GM19395 (cell line): Measurements from ENCODE around the gene TM4SF20.

Experiments used
- ATAC-seq: cut with Tn5 transposase; IDR thresholded peaks from one replicate; pipeline ENCODE4 v1.9.1; 2021; ENCODE audit warnings: mild to moderate bottlenecking, moderate library complexity; ENCODE audit not compliant: unreplicated experiment

TM4SF20 gene, protein sequence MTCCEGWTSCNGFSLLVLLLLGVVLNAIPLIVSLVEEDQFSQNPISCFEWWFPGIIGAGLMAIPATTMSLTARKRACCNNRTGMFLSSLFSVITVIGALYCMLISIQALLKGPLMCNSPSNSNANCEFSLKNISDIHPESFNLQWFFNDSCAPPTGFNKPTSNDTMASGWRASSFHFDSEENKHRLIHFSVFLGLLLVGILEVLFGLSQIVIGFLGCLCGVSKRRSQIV

GRCh38 chr2:227379095-227379494 lies at the start of gene TM4SF20:
Gene TM4SF20, minus strand, starts transcription at chr2:227379306. Its CDS starts 38 bp downstream, at chr2:227379268.
- no peak for ATAC-seq

DNA sequence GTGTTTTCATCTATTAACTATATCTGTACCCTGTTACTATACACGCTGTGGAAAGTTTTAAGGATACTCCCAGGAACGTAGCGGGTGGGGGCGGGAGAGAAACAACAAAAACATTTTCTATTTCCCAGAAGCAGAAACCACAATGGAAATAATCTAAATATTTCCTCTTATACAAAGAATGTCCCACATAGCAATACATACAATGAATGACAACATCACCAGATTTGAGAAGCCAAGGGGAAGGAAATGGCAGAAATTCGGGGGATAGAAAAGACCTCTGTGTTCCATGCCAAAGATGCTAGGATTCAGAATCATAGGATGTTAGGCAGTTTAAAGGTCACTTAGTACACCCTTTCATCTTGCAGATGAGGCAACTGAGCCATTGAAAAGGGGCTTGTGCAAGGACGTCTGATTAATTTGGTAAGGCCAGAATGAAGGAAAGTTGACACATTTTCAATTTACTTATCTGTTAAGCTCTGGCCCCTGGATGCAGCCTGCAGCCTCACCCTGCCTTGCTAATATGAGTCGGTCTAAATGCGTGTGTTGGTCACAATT lies 49.7 kb upstream of the TM4SF20 start:
- ATAC-seq, result no peak

DNA sequence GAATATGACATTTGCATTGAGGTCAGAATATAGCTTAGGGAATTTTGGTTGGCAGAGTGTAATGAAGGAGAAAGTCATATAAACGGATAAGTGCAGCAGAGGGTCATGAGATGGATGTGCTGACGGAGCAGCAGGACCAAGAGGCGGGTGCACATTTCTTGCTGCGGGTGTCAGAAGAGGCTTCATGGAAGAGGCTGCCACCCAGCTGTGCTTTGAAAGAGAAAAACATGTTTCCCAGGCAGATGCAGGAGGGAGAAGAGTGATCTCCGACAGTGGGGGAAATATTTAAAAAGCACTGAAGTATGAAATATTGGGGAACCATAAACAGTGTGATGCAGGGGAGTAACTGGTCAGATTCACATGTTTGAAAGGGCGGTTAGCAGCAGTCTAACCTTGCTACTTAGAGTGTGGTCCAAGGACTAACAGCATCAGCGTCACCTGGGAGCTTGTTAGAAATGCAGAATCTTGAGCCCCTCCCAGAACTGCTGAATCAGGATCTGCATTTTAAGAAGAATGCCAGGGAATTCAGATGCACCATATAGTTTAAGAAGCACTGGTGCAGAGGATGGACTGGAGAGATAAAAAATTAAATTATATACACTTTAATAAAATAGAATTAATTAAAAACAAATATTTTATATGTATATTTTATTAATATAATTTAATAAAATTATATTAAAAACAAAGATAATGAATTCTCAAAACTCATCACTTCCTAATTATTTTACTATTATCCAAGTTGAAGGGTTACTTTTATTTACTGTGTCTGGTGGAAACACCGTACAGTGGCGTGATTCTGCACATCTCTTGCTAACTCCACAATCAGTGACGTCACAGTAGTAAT lies 44.8 kb upstream of the TM4SF20 start:
- no peak for ATAC-seq

DNA sequence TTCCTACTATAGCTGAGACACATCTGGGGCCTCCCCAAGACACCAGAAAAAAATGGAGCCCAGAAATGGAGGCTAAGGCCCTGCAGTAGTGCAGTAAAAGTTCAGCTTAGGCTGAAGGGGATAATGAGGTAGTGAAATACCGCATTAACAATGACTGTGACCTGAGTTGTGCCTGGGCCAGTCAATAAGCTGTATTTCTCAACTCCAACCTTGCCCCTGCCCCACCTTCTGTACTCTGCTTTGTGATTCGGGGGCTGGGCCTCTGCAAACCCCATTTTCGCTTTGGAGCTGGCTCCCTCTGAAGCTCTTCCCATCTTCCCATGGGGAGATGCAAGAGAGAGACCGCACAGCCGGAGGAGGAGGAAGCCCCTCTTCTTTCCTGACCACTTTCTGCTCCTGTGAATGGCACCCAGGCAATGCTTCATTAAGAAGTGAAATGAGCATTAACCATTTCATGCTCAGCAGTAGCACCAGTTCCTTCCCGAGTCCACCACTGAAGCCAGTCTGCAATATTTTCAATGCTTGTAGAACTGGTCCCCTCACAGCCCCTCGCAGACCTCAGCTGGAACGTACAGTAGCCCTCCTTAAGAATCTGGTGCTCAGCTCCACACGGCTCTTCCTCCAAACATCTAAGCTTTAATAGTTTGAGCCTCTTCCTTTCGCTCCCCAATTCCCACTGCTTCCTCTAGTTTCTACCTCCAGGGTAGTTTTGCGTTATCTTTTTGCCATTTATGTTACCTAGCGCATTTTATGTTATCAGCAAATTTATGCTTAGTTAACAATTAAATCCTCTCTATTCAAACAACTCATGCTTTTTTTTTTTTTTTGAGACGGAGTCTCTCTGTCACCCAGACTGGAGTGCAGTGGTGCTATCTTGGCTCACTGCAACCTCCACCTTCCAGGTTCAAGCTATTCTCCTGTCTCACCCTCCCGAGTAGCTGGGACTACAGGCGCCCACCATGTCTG lies 41.3 kb upstream of the TM4SF20 start:
- ATAC-seq, result no peak

GRCh38 chr2:227416701-227417100 lies 37.6 kb upstream of the TM4SF20 start:
- ATAC-seq, result no peak

DNA sequence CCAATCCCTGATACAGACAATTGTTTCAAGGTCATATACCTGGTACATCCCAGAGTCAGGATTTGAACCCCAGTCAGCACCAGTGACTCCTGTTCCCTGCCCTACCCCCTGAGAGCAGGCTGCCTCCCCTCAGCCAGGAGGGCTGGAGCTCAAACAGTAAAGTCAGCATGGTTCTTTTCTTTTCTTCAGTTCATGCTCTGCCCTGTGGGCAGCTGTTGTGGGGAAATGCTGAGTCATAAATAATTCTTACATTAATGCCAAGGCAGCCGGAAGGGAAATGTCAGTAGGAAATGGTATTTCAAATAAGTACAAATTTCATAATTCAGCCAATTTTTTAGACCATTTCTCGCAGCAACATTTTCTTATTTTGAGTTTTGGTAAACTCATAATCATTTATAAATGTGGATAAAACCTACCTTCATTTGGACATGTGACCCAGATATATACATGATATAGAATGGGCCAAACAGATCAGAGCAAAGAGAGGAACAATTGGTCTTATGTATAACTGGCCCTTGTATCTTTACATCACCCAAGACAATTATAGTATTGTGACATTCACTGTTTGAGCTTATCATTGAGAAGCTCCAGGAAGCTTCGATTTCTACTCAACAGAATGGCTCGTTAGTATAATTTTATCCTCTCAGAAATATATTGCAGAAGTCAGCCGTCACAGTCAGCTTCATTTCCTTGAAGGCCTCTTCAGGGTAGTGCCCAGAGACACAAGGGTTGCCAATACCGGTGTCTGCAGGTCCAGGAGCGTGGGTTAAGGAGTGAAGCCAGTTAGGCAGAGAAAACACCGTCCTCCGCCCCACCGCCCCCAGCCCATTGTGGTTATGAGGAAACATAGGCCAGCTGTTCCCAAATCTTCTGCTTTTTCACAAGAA lies 36.7 kb upstream of the TM4SF20 start:
- ATAC-seq, result peak; percentile 45

- no peak for ATAC-seq
Measured at GRCh38 chr2:227414846-227415245, 35.7 kb upstream of the TM4SF20 start.

GRCh38 chr2:227413371-227413770 lies 34.3 kb upstream of the TM4SF20 start:
- ATAC-seq, result no peak

DNA sequence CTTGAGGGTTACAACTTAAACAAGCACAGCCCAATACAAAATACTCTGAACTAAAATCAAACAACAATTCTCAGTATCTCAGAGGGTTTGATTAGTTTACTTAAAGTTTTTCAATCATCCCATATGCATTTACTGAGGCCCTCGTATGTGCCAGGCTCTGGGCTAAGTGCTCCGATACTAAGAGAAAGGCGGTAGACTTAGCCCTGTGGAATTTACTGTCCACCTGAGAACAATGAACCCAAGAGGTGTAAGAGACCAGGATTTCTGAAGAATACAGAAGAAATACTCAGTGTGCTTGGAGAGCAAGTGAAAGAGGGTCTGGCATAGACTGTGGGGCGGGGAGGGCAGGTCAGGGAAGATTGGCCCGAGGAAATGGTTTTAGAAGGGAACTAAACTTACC lies 33.8 kb upstream of the TM4SF20 start:
- ATAC-seq, result no peak

DNA sequence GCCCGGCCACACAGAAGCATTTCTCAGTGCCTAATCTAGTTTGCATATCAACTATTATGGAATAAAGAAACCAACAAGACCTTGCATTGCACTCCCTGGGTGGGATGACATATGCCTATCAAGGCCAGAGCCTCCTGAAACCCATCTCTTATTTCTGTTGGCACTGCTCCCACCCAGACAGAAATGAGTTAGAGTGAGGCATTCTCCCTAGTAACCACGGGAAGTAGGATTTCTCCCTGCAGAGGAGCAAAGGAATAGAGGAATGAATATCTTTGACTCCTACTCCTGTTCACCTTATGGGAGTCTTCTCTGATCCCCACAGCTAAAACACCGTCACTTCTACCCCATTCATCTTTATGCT lies 32.9 kb upstream of the TM4SF20 start:
- ATAC-seq, result no peak

- peak; percentile 74 for ATAC-seq
Measured at GRCh38 chr2:227411320-227411989, 32.3 kb upstream of the TM4SF20 start.

DNA sequence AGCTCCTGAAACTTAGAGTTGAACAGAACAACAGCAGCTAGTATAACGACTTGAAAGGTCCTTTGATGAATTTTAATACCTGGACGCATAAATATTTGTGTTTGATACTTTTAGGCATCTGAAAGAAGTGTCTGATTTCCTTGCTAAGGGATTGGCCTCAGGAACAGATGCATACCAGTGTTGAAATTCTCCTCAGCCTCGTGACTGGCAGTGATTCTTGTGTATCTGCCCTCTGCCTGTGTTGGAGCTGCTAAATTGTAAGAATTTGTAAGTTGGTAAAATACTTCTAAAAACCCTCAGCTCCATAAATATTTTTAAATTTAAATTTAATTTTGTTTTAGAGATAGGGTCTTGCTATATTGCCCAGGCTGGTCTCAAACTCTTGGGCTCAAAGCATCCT lies 31.1 kb upstream of the TM4SF20 start:
- ATAC-seq, result no peak

DNA sequence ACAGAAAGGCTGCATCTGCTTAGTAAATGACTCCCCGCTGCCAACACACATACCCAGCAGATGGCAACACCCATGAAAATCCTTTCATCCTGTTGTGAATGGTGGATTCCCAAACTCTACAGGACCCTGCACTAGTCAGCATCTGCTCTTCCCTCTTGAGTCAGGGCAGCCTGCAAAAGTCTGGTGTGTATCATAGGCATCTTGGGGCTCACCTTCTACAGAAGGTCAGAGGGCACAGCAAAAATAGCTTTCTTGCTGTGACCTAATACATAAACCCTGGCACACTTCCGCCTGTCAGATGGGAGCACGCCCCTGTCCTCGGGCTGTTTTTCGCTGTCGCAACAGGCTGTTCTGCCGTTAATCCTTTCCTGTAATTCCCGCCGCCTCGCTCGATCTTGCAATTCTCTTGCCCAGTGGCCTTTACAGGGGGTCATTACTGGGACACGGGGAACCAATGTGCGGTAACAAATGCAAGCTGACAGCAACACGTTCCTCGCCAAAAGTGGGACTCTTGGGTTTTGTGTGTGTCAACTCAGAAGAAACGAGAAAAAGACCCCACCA lies 28.6 kb upstream of the TM4SF20 start:
- ATAC-seq, result no peak

DNA sequence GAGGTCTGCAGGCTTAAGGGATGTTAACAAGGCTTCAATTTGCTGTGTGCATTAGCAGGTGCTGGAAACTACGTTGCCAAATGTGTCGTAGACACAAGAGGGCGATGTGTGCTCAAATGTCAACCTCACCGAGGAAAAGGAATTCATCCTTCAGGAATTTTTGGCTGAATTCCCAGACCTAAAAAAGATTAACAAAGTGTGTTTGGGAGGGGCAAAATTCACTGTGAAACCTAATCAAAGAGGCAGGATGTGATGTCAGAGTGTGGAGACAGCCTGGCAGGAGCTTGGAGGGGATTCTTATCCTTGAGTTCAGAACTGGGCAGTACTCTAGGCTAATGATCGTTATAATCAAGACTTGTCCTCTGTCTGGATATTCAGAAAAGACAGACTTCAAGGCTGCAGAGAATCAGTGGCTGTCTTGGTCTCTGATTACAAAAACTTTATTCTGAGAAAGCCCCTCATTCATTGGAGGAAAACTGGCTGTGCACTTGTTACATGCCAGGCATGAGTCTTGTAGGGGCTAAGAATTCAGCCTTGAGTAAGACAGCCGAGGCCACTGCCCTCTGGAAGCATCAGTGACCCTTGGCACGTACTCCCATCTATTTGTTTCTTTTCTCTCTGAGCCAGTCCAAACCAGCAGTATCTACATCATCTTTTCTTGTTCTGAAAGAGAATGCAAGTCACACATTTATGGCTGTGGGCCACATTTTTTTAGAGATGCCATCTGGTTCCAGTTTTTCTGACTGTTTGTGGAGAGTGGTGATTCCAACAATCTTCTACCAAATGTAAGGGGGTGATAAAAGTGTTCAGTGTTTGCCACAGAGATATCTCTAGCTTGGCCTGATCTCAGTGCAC lies 27.3 kb upstream of the TM4SF20 start:
- peak; percentile 56 for ATAC-seq

DNA sequence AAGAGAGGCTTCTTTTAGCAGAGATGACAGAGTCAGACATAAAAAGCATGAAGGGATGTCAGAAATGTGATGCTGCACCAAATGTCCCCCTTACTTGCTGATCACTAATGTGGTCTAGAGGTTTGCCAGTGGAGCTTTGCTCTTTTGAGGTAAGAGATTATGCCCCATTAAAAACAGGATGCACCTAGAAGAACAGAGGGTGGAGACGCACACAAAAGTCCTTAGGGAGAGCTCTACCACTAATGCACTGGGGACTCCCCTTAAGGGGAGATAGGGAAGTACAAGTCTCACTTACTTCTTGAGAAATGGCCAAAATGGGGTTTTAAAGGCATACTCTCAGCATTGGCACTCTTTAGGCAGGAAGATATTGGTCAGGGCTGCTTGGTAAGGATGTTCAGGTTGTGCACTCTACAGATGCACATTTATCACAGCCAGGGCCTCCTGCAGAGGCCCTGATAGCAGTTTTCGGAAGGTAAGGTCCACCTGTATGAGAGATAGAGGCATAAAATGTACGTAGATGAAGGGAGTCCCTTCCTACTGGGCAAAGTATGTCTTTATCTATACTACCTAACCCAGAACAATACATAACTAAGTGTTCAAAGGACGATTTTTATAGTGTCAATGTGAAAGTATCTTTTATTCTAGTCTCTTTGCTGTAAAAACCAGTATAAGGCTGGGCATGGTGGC lies 25.6 kb upstream of the TM4SF20 start:
- no peak for ATAC-seq

DNA sequence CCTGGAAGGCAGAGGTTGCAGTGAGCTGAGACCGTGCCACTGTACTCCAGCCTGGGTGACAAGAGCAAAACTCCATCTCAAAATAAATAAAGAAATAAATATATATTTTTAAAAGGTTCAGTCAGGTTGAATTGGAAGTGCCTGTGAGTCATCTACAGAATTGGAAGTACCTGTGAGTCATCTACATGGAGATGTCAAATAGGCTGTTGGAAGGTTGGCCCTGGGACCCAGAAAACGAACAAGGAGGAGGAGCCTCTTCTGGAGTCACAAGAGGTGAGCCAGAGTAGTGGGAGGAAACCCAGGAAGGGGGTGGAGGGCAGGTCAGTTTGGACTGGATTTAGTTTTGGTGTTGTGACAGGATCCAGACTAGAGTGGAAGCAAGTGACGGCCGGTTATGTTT lies 23.9 kb upstream of the TM4SF20 start:
- ATAC-seq, result no peak

DNA sequence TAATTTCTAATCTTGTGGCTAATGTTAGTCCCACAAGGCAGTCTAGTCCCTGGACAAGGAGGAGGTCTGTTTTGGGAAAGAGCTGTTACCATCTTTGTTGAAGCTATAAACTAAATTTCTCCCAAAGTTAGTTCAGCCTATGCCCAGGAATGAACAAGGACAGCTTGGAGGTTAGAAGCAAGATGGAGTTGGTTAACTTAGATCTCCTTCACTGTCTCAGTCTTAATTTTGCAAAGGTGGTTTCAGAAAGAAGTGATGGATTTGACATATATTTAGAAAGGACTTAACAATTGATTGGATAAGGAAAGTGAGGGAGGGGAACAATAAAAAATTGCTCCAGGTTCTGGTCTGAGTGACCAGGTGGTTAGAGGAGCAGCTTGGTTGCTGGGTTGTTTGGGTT lies 23.2 kb upstream of the TM4SF20 start:
- no peak for ATAC-seq

- no peak for ATAC-seq
Measured at GRCh38 chr2:227401550-227401949, 22.4 kb upstream of the TM4SF20 start.
